HUES6 (cell line): Measurements from ENCODE around the gene XXYLT1.

ENCODE experiments used
- H3K27ac ChIP-seq: 2 replicates; pipeline ENCODE4 v1.7.0; 2013; ENCODE audit warnings: low read depth, mild to moderate bottlenecking, low read length, inconsistent platforms
- H3K27me3 ChIP-seq: 2 replicates; pipeline ENCODE4 v1.6.1; 2013; ENCODE audit warnings: low read length; ENCODE audit not compliant: control insufficient read depth, insufficient read depth
- H3K36me3 ChIP-seq: 2 replicates; pipeline ENCODE4 v1.6.1; 2013; ENCODE audit warnings: low read length; ENCODE audit not compliant: control insufficient read depth, insufficient read depth
- H3K4me1 ChIP-seq: 2 replicates; pipeline ENCODE4 v1.6.1; 2013; ENCODE audit warnings: low read length; ENCODE audit not compliant: control insufficient read depth, insufficient read depth
- H3K4me3 ChIP-seq: 2 replicates; pipeline ENCODE4 v1.5.1; 2013; ENCODE audit warnings: low read depth, low read length
- H3K9ac ChIP-seq: one replicate; pipeline ENCODE4 v1.6.1; 2013; ENCODE audit warnings: mild to moderate bottlenecking, low read length
- H3K9me3 ChIP-seq: 2 replicates; pipeline ENCODE4 v1.6.1; 2013; ENCODE audit warnings: low read depth, low read length; ENCODE audit not compliant: control insufficient read depth, insufficient read depth

The XXYLT1 gene

GRCh38 chr3:195065142-195065863 lies 205.7 kb downstream of the XXYLT1 start:
- no peak overlapping the region for H3K4me3 ChIP-seq
- H3K9ac ChIP-seq: no peak overlapping the region
- no peaks in the 10 kb centered on the region for H3K27me3 ChIP-seq
- no peak overlapping the region for H3K27ac ChIP-seq
- peaks cover 16% of the 10 kb centered on the region for H3K36me3 ChIP-seq
- H3K9me3 ChIP-seq: no peaks in the 10 kb centered on the region
- H3K4me1 ChIP-seq: no peaks in the 10 kb centered on the region

GRCh38 chr3:195064300-195064931 lies 206.5 kb downstream of the XXYLT1 start:
- H3K9ac ChIP-seq: no peak overlapping the region
- no peaks in the 10 kb centered on the region for H3K27me3 ChIP-seq
- no peaks in the 10 kb centered on the region for H3K9me3 ChIP-seq
- peaks cover 13% of the 10 kb centered on the region for H3K36me3 ChIP-seq
- H3K4me3 ChIP-seq: no peak overlapping the region
- no peak overlapping the region for H3K27ac ChIP-seq
- H3K4me1 ChIP-seq: no peaks in the 10 kb centered on the region

GRCh38 chr3:195063581-195064193 lies 207.3 kb downstream of the XXYLT1 start:
- H3K9me3 ChIP-seq: no peaks in the 10 kb centered on the region
- peaks cover 5% of the 10 kb centered on the region for H3K36me3 ChIP-seq
- no peak overlapping the region for H3K27ac ChIP-seq
- no peaks in the 10 kb centered on the region for H3K27me3 ChIP-seq
- H3K9ac ChIP-seq: no peak overlapping the region
- no peak overlapping the region for H3K4me3 ChIP-seq
- H3K4me1 ChIP-seq: no peaks in the 10 kb centered on the region

- Histone ChIP-seq H3K9ac (no peak overlapping the region), H3K27ac (no peak overlapping the region), H3K36me3 (peaks cover 4% of the 10 kb centered on the region; the same call in 1 of the 2 replicates), H3K27me3 (no peaks in the 10 kb centered on the region), H3K4me1 (no peaks in the 10 kb centered on the region), H3K9me3 (no peaks in the 10 kb centered on the region), H3K4me3 (no peak overlapping the region)
These were observed 208.0 kb downstream of the XXYLT1 start for GRCh38 chr3:195062866-195063540.

GRCh38 chr3:195061756-195062655 lies 209.0 kb downstream of the XXYLT1 start:
- H3K27ac ChIP-seq: no peak overlapping the region
- no peak overlapping the region for H3K4me3 ChIP-seq
- H3K9ac ChIP-seq: no peak overlapping the region
- H3K9me3 ChIP-seq: no peaks in the 10 kb centered on the region
- no peaks in the 10 kb centered on the region for H3K36me3 ChIP-seq
- no peaks in the 10 kb centered on the region for H3K4me1 ChIP-seq
- no peaks in the 10 kb centered on the region for H3K27me3 ChIP-seq

GRCh38 chr3:195060531-195061291 lies 210.2 kb downstream of the XXYLT1 start:
- no peaks in the 10 kb centered on the region for H3K36me3 ChIP-seq
- no peak overlapping the region for H3K9ac ChIP-seq
- H3K4me3 ChIP-seq: no peak overlapping the region
- no peaks in the 10 kb centered on the region for H3K27me3 ChIP-seq
- H3K27ac ChIP-seq: no peak overlapping the region
- no peaks in the 10 kb centered on the region for H3K9me3 ChIP-seq
- no peaks in the 10 kb centered on the region for H3K4me1 ChIP-seq

- no peaks in the 10 kb centered on the region for H3K36me3 ChIP-seq
- H3K4me3 ChIP-seq: no peak overlapping the region
These were observed 210.8 kb downstream of the XXYLT1 start for GRCh38 chr3:195060217-195060481.

GRCh38 chr3:195059471-195060216 lies 211.3 kb downstream of the XXYLT1 start:
- H3K9me3 ChIP-seq: no peaks in the 10 kb centered on the region
- no peaks in the 10 kb centered on the region for H3K4me1 ChIP-seq
- no peaks in the 10 kb centered on the region for H3K36me3 ChIP-seq
- H3K27ac ChIP-seq: no peak overlapping the region
- H3K27me3 ChIP-seq: no peaks in the 10 kb centered on the region
- H3K9ac ChIP-seq: no peak overlapping the region
- no peak overlapping the region for H3K4me3 ChIP-seq

More at GRCh38 chr3:195060217-195060481, 210.8 kb downstream of the XXYLT1 start:
- H3K4me1 ChIP-seq: no peaks in the 10 kb centered on the region
- no peaks in the 10 kb centered on the region for H3K9me3 ChIP-seq
- no peak overlapping the region for H3K27ac ChIP-seq
- H3K27me3 ChIP-seq: no peaks in the 10 kb centered on the region
- no peak overlapping the region for H3K9ac ChIP-seq

- no peaks in the 10 kb centered on the region for H3K27me3 ChIP-seq
- no peaks in the 10 kb centered on the region for H3K36me3 ChIP-seq
- no peaks in the 10 kb centered on the region for H3K4me1 ChIP-seq
- H3K27ac ChIP-seq: no peak overlapping the region
- no peaks in the 10 kb centered on the region for H3K9me3 ChIP-seq
- no peak overlapping the region for H3K9ac ChIP-seq
- H3K4me3 ChIP-seq: no peak overlapping the region
These were observed 212.0 kb downstream of the XXYLT1 start for GRCh38 chr3:195059006-195059350.
